Kidney epithelial cell (primary cell): ENCODE measurements around the gene SNCAIP. TPM values are rescaled to one million over a fixed set of nuclear protein-coding genes. Genes with fewer than 3 reads are reported as not detected.
"Not testable (repeated sequence)": the region's sequence is repeated elsewhere in the genome, so short reads cannot be mapped to it uniquely, and the experiment has no call there.

Source experiments
- DNase-seq: peaks from one replicate; pipeline ENCODE4 v3.0.0-alpha.2; 2010; ENCODE audit warnings: low read depth
- H3K27me3 ChIP-seq: 2 replicates; pipeline ENCODE4 v1.6.0; 2011; ENCODE audit warnings: low read length; ENCODE audit not compliant: control insufficient read depth, insufficient read depth
- H3K36me3 ChIP-seq: 2 replicates; pipeline ENCODE4 v1.5.1; 2011; ENCODE audit warnings: low read length; ENCODE audit not compliant: control insufficient read depth, insufficient read depth
- H3K4me3 ChIP-seq: 2 replicates; pipeline ENCODE4 v1.5.1; 2011; ENCODE audit warnings: low read depth, mild to moderate bottlenecking, control low read depth, low read length
- CTCF ChIP-seq: IDR thresholded peaks from 2 replicates; pipeline ENCODE4 v1.5.1; 2011; ENCODE audit warnings: mild to moderate bottlenecking, moderate library complexity, low read length, control low read depth, inconsistent platforms; ENCODE audit not compliant: insufficient read depth, poor library complexity, severe bottlenecking
- total RNA-seq: library from RNA; depleted of rRNA; stranded (reverse); fragments of >200 nt; gene quantifications from 2 replicates; pipeline ENCODE4 v1.2.3, GENCODE V29; 2015

SNCAIP gene
- total RNA-seq, 1 donor from 2014 or later: 3.1 TPM

GRCh38 chr5:122484103-122484502 is 172.1 kb downstream of the SNCAIP start:
- TF ChIP-seq CTCF: no peak

DNA sequence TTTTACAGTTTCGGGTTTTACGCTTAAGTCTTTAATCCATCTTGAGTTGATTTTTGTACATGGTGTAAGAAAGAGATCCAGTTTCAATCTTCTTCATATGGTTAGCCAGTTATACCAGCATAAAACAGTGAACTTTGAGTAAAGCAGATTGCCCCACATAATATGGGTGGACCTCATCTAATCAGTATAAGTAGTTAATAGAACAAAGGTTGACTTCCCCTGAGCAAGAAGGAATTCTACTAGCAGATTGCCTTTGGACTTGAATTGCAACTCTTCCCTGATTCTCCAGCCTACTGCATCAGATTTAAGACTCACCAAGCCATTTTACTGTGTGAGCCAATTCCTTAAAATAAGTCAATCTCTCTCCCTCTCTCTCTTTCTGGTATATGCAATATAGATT is 173.2 kb downstream of the SNCAIP start:
- DNase-seq: no peak
- no peak for TF ChIP-seq CTCF
- no peak overlapping the region for H3K4me3 ChIP-seq
- no peaks in the 10 kb centered on the region for H3K27me3 ChIP-seq
- H3K36me3 ChIP-seq: no peaks in the 10 kb centered on the region

More at GRCh38 chr5:122484103-122484502, 172.1 kb downstream of the SNCAIP start:
- Histone ChIP-seq H3K27me3 (no peaks in the 10 kb centered on the region), H3K36me3 (no peaks in the 10 kb centered on the region), H3K4me3 (no peak overlapping the region)
- DNase-seq: no peak

- not testable (repeated sequence) for H3K27me3 ChIP-seq, DNase-seq, H3K36me3 ChIP-seq, H3K4me3 ChIP-seq
These were observed 174.6 kb downstream of the SNCAIP start for GRCh38 chr5:122486616-122487015.

GRCh38 chr5:122490718-122491117 is 178.7 kb downstream of the SNCAIP start:
- H3K27me3 ChIP-seq: no peaks in the 10 kb centered on the region
- TF ChIP-seq CTCF: no peak
- H3K4me3 ChIP-seq: no peak overlapping the region
- H3K36me3 ChIP-seq: no peaks in the 10 kb centered on the region
- DNase-seq: no peak

GRCh38 chr5:122492675-122493074 is 180.6 kb downstream of the SNCAIP start:
- DNase-seq: no peak
- TF ChIP-seq CTCF: peak; percentile 22
- no peaks in the 10 kb centered on the region for H3K27me3 ChIP-seq

DNA sequence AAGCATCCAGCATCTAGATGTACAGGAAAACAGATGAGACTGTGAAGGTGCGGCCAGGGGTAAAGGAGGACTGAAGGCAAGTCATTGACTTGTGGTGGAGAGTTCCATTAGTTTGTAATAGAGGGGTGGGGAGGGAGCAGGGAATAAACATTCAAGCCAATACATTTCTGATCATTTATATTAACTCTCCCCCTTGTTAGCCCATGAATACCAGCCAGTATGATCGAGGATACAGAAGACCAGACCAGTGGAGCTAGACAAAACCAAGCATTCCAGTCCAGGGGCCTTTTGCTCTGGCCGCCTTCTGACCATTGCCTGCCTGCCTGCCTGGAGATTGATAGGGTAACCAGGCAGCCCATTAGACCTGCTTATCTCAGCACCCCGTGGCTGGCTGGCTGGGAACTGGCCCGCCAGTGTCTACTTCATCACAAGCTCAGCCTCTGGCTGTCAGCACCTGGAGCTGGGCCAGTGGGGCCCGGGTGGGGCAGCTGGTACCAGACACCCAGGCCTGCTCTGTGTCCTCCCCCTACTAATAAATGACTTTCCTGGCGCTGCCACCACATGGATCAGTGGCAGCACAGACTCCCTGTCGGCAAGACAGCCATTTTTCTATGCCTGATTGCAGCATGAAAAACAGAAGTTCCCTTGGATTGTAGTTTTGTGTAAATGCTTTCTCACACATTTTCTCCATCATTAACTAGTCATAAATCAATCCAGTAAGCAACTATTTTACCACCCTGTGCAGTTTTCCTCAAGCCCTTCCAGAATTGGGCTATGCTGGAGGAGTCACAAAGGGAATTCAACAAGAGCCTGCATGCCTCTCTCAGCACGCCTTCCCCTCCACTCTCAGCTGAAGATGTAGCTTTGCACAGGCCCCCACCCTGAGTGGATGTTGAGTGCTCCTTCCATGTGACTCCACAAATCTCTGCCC is 181.3 kb downstream of the SNCAIP start:
- Histone ChIP-seq H3K36me3 (no peaks in the 10 kb centered on the region), H3K27me3 (no peaks in the 10 kb centered on the region), H3K4me3 (no peak overlapping the region)
- no peak for DNase-seq
- TF ChIP-seq CTCF: no peak

More at GRCh38 chr5:122492675-122493074, 180.6 kb downstream of the SNCAIP start:
- H3K36me3 ChIP-seq: no peaks in the 10 kb centered on the region
- no peak overlapping the region for H3K4me3 ChIP-seq
